RWPE1 (cell line): ENCODE measurements around the gene PNPLA8.

Source experiments
- CTCF ChIA-PET: fragments of 350-600 bp; sonication (Branson Sonifier 250); formaldehyde crosslinking; extraction: SDS; loops from one replicate; lab custom pipeline; 2021; lab: Yijun Ruan, JAX
- POLR2A ChIA-PET: fragments of 400-600 bp; formaldehyde crosslinking; extraction: SDS; loops from one replicate; lab custom pipeline; 2020; ENCODE audit warnings: antibody characterized with exemption; ENCODE audit not compliant: low non-redundant PET; lab: Yijun Ruan, JAX
- DNase-seq: peaks from one replicate; pipeline ENCODE4 v3.0.0; 2012; ENCODE audit warnings: low spot score
- H3K27ac ChIP-seq: fragments of 450-650 bp; 2 replicates; pipeline ENCODE4 v1.5.1; 2017
- TF ChIP-seq, protein P1 (sequence below): fragments of 450-650 bp; conservative IDR thresholded peaks from 2 replicates; pipeline ENCODE4 v1.5.1; 2017; ENCODE audit warnings: low read depth, mild to moderate bottlenecking

Gene PNPLA8

GRCh38 chr7:108497082-108497725 lies 28.7 kb downstream of the PNPLA8 start:
- no peak overlapping the region for H3K27ac ChIP-seq
- ChIA-PET CTCF (interaction anchor here (0.5 to 1.7 kb wide), 14 partner anchors 10 to 1390 kb away, joined by 3 to 9 read pairs (median 4); no protein-coding TSS in a partner anchor), POLR2A (no interaction called here)
- TF ChIP-seq, protein P1, sequence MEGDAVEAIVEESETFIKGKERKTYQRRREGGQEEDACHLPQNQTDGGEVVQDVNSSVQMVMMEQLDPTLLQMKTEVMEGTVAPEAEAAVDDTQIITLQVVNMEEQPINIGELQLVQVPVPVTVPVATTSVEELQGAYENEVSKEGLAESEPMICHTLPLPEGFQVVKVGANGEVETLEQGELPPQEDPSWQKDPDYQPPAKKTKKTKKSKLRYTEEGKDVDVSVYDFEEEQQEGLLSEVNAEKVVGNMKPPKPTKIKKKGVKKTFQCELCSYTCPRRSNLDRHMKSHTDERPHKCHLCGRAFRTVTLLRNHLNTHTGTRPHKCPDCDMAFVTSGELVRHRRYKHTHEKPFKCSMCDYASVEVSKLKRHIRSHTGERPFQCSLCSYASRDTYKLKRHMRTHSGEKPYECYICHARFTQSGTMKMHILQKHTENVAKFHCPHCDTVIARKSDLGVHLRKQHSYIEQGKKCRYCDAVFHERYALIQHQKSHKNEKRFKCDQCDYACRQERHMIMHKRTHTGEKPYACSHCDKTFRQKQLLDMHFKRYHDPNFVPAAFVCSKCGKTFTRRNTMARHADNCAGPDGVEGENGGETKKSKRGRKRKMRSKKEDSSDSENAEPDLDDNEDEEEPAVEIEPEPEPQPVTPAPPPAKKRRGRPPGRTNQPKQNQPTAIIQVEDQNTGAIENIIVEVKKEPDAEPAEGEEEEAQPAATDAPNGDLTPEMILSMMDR: peak; percentile 93
- peak; percentile 50 for DNase-seq

DNA sequence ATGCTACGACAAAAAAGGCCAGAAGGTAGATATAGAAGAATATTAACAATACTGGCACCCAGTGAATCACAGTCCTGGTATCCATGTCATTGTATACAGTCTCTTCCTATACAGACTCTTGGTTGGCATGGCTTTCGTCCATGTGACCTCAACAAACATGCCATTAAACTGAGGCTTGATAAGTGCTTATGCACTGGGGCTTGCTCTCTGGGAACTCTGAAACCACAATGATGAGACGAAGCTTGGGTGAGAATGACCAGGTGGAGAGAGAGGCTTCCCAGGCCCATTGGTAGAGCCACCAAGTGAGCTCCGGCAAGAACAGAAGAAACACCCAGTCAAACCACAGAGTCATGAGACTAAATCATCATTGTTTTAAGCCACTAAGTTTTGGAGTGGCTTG lies 33.2 kb downstream of the PNPLA8 start:
- ChIA-PET CTCF (no interaction called here), POLR2A (no interaction called here)
- no peak overlapping the region for H3K27ac ChIP-seq
- DNase-seq: no peak
- TF ChIP-seq, protein P1: no peak

GRCh38 chr7:108488768-108489538 lies 37.0 kb downstream of the PNPLA8 start:
- no peak for DNase-seq
- ChIA-PET CTCF (no interaction called here), POLR2A (no interaction called here)
- TF ChIP-seq, protein P1: no peak
- no peak overlapping the region for H3K27ac ChIP-seq

DNA sequence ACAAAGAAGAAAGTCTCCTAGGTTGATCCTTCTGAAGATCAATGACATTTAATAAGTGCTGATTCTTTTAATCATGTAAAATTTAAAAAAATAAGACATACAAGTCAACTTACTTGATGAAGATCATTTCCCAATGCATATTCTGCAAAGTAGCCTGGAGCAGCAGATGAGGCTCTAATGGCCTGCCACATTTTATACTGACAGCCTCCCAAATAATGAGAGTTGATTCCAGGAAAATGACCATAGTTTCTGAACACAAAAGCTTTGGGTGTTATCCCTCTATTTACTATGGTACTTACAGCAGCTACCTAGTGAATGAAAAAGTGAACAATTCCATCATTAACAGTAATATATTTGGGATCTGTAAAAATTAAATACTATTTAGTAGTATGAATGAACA lies 38.3 kb downstream of the PNPLA8 start:
- ChIA-PET CTCF (interaction anchor here (1.4 kb wide), 1 partner anchor 9 kb away, joined by 3 read pairs; no protein-coding TSS in a partner anchor), POLR2A (no interaction called here)
- H3K27ac ChIP-seq: no peak overlapping the region
- TF ChIP-seq, protein P1: no peak
- no peak for DNase-seq

- ChIA-PET POLR2A (no interaction called here), CTCF (interaction anchor here (1.4 kb wide), 1 partner anchor 10 kb away, joined by 3 read pairs; no protein-coding TSS in a partner anchor)
- TF ChIP-seq, protein P1: no peak
- DNase-seq: no peak
- no peak overlapping the region for H3K27ac ChIP-seq
Measured at GRCh38 chr7:108486291-108486966, 39.5 kb downstream of the PNPLA8 start.

DNA sequence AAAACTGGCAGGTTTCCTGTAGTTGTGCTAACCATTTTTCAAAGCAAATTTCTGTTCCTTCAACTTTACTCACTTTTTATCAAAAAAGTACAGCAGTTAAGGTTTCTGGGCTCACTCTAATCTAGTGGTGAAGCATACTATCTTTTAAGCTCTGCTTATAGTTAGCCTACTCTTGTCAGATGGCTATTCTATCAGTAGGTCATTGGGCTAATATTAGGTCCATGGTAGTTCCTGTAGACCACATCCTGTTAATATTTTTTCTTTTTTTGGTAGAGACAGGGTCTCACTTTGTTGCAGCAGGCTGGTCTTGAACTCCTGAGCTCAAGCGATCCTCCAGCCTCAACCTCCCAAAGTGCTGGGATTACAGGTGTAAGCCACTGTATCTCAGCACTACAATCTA lies 41.8 kb downstream of the PNPLA8 start:
- TF ChIP-seq, protein P1: no peak
- ChIA-PET POLR2A (no interaction called here), CTCF (interaction anchor here (0.7 to 1.8 kb wide), 2 partner anchors 10 to 13 kb away, joined by 4 to 6 read pairs; no protein-coding TSS in a partner anchor)
- no peak overlapping the region for H3K27ac ChIP-seq
- no peak for DNase-seq
